NCI-H2081 (cell line): ENCODE data around the gene CRYGC.

Experiments used
- DNase-seq, 2 experiments: peaks; one replicate each; lab custom pipeline; 2025; lab: John Stamatoyannopoulos, UW

Gene CRYGC

GRCh38 chr2:208093128-208093527, 36.5 kb downstream of the CRYGC start:
- DNase-seq: no peak

- no peak for DNase-seq
Observed at GRCh38 chr2:208092093-208092832, 37.4 kb downstream of the CRYGC start.

GRCh38 chr2:208090420-208090819, 39.2 kb downstream of the CRYGC start:
- DNase-seq: no peak

- no peak for DNase-seq
Observed at GRCh38 chr2:208086029-208086428, 43.6 kb downstream of the CRYGC start.

GRCh38 chr2:208083807-208084206, 45.8 kb downstream of the CRYGC start:
- DNase-seq: no peak
